ENCODE data around the gene SPRR5. TPM values are rescaled to one million over a fixed set of nuclear protein-coding genes. Genes with fewer than 3 reads are reported as not detected.

Gene SPRR5
- total and polyA plus RNA-seq, 2 donors (not counting 3 experiments of a cell fraction or from before 2014, with no cell fraction given): not detected

DNA sequence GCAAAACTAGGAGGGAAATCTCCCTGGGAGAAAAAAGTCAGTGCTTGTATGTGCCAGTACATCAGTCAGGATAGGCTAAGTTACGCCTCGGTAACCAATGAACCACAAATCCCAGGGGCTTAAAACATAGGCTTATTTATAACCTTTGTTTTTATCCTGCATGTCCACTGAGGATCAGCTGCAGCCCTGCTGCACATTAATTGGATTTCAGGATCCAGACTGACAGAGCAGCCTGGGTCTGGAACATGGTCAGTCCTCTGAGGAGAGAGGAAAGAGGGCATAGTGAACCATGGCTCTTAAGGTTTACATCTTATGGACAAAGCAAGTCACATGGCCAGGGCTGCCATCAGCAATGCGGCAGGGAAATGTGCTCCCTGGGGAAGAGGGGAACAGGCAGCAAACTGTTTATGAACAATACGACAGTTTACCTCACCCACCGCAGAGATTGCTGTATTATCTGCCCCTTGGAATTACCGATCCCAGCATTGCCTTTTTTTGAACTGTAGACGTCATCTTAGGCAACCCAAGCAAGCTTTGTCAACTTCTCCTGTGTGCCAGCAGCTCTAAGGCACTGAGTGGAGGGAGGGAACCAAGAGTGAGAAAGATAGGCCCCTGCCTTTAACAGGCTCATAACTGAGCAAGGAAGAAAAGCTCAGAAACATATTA, 14.4 kb downstream of the SPRR5 start:
- ChIA-PET CTCF (no interaction called here), POLR2A (no interaction called here)
- no TSS peak for BruUV-seq (replicated peaks)

More for the DNA sequence above, 14.4 kb downstream of the SPRR5 start:
- Histone ChIP-seq H3K4me3 (replicated peaks in 1 of 3; ENCODE audit: insufficient read depth in 1 of 3, low read depth in 1 of 3, low read length in 3 of 3) (no peak overlapping the region), H3K9ac (replicated peaks; ENCODE audit: extremely low read depth, insufficient read depth, low read length) (no peak overlapping the region), H3K4me1 (ENCODE audit: control insufficient read depth, extremely low read depth, insufficient read depth, low read length) (no peaks in the 10 kb centered on the region), H3K9me1 (replicated peaks; ENCODE audit: control insufficient read depth, extremely low read depth, insufficient read depth, low read length) (no peaks in the 10 kb centered on the region), H3K36me3 (ENCODE audit: control insufficient read depth in 2 of 2, extremely low read depth in 1 of 2, insufficient read depth in 2 of 2, low read length in 2 of 2) (no peaks in the 10 kb centered on the region), H4K20me1 (replicated peaks; ENCODE audit: control insufficient read depth, extremely low read depth, insufficient read depth, low read length) (no peaks in the 10 kb centered on the region), H3K9me3 (replicated peaks; ENCODE audit: control insufficient read depth, insufficient read depth, low read length) (no peaks in the 10 kb centered on the region), H3K27ac (ENCODE audit: insufficient read depth, low read depth, low read length) (no peak overlapping the region), H3K4me2 (ENCODE audit: insufficient read depth, low read length) (no peak overlapping the region), H3K27me3 (ENCODE audit: control insufficient read depth in 2 of 2, insufficient read depth in 2 of 2, low read length in 2 of 2) (no peaks in the 10 kb centered on the region), H2AFZ (ENCODE audit: low read depth, low read length) (no peak overlapping the region), H3K79me2 (ENCODE audit: control insufficient read depth, insufficient read depth, low read length) (no peaks in the 10 kb centered on the region)
- FAIRE-seq (no peak), DNase-seq (ENCODE audit: low read depth, low spot score) (no peak)
- dilution Hi-C loops (cut with MboI; ENCODE audit: extremely low pct_ligation_motif_present, low sequenced_read_pairs): no loop called here
- intact Hi-C loops (cut with micrococcal nuclease): no loop called here
- no peak for TF ChIP-seq MYC (IDR thresholded peaks at IDR 0.05; ENCODE audit: low read depth, low read length)
- TF ChIP-seq EZH2 (IDR thresholded peaks at IDR 0.05; ENCODE audit: borderline replicate concordance, low read depth, low read length, severe bottlenecking): no peak
- no peak for TF ChIP-seq FOS (IDR thresholded peaks at IDR 0.05; ENCODE audit: borderline replicate concordance, insufficient read depth, low read length)
- TF ChIP-seq, protein P1, sequence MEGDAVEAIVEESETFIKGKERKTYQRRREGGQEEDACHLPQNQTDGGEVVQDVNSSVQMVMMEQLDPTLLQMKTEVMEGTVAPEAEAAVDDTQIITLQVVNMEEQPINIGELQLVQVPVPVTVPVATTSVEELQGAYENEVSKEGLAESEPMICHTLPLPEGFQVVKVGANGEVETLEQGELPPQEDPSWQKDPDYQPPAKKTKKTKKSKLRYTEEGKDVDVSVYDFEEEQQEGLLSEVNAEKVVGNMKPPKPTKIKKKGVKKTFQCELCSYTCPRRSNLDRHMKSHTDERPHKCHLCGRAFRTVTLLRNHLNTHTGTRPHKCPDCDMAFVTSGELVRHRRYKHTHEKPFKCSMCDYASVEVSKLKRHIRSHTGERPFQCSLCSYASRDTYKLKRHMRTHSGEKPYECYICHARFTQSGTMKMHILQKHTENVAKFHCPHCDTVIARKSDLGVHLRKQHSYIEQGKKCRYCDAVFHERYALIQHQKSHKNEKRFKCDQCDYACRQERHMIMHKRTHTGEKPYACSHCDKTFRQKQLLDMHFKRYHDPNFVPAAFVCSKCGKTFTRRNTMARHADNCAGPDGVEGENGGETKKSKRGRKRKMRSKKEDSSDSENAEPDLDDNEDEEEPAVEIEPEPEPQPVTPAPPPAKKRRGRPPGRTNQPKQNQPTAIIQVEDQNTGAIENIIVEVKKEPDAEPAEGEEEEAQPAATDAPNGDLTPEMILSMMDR (IDR thresholded peaks at IDR 0.05; ENCODE audit: extremely low read depth in 1 of 2, insufficient read depth in 1 of 2, low read depth in 1 of 2, low read length in 2 of 2): no peak
- TF ChIP-seq JUN (IDR thresholded peaks at IDR 0.05; ENCODE audit: borderline replicate concordance, insufficient read depth, insufficient read length, low read depth): no peak
- TF ChIP-seq POLR2A (IDR thresholded peaks at IDR 0.05; ENCODE audit: low read depth, low read length): no peak

Data from endothelial cell of umbilical vein (primary cell).